Measurements from ENCODE around the gene TPPP.

- TF ChIP-seq CTCF (IDR thresholded peaks at IDR 0.05) (no peak), POLR2A (IDR thresholded peaks at IDR 0.05) (no peak)
Observed at GRCh38 chr5:638501-639252, 54.5 kb downstream of the TPPP start.
